ENCODE measurements around the gene C2.
"Not testable (repeated sequence)": the region's sequence is repeated elsewhere in the genome, so short reads cannot be mapped to it uniquely, and the experiment has no call there.

The C2 gene

GRCh38 chr6:31907158-31907813 lies 20.2 kb upstream of the C2 start:
- POLR2A ChIA-PET: interaction anchor here (1.1 kb wide), 1 partner anchor 10 kb away, joined by 3 read pairs; the partner anchor contains the start of gene EHMT2
- CTCF ChIA-PET: interaction anchor here (0.6 to 1.4 kb wide), 3 partner anchors 18 to 206 kb away, joined by 3 to 4 read pairs (median 3); no protein-coding TSS in a partner anchor
- TF ChIP-seq CTCF (IDR thresholded peaks at IDR 0.05; ENCODE audit: insufficient read depth, low read length, missing control alignments): no peak
- H3K4me3 ChIP-seq (ENCODE audit: low read depth, low read length): no peak overlapping the region
- DNase-seq (ENCODE audit: low read depth, low spot score): no peak

GRCh38 chr6:31908255-31908654 lies 19.3 kb upstream of the C2 start:
- CTCF ChIA-PET: interaction anchor here (1.0 to 1.4 kb wide), 2 partner anchors 19 to 205 kb away, joined by 3 to 4 read pairs; no protein-coding TSS in a partner anchor
- DNase-seq (ENCODE audit: low read depth, low spot score); POLR2A ChIA-PET; H3K4me3 ChIP-seq (ENCODE audit: low read depth, low read length): not testable (repeated sequence)

- ChIA-PET POLR2A (no interaction called here), CTCF (interaction anchor here (1.2 to 2.4 kb wide), 2 partner anchors 20 to 43 kb away, joined by 5 to 18 read pairs; no protein-coding TSS in a partner anchor)
- no peak for DNase-seq (ENCODE audit: low read depth, low spot score)
- no peak overlapping the region for H3K4me3 ChIP-seq (ENCODE audit: low read depth, low read length)
- no peak for TF ChIP-seq CTCF (IDR thresholded peaks at IDR 0.05; ENCODE audit: insufficient read depth, low read length, missing control alignments)
Observed at GRCh38 chr6:31908791-31909190, 18.7 kb upstream of the C2 start.

- ChIA-PET CTCF (interaction anchor here (1.2 to 2.4 kb wide), 2 partner anchors 20 to 43 kb away, joined by 5 to 18 read pairs; no protein-coding TSS in a partner anchor), POLR2A (interaction anchor here (0.6 kb wide), 1 partner anchor 12 kb away, joined by 3 read pairs; the partner anchor contains the start of gene EHMT2)
- H3K4me3 ChIP-seq (ENCODE audit: low read depth, low read length); DNase-seq (ENCODE audit: low read depth, low spot score): not testable (repeated sequence)
Observed at GRCh38 chr6:31909298-31909697, 18.2 kb upstream of the C2 start.

- no peak for TF ChIP-seq CTCF (IDR thresholded peaks at IDR 0.05; ENCODE audit: insufficient read depth, low read length, missing control alignments)
- no peak for DNase-seq (ENCODE audit: low read depth, low spot score)
- H3K4me3 ChIP-seq (ENCODE audit: low read depth, low read length): no peak overlapping the region
- CTCF ChIA-PET: interaction anchor here (1.4 kb wide), 1 partner anchor 40 kb away, joined by 5 read pairs; no protein-coding TSS in a partner anchor
- POLR2A ChIA-PET: no interaction called here
Observed at GRCh38 chr6:31911826-31912585, 15.5 kb upstream of the C2 start.

- no peak overlapping the region for H3K4me3 ChIP-seq (ENCODE audit: low read depth, low read length)
- TF ChIP-seq CTCF (IDR thresholded peaks at IDR 0.05; ENCODE audit: insufficient read depth, low read length, missing control alignments): no peak
- CTCF ChIA-PET: interaction anchor here (1.2 kb wide), 1 partner anchor 37 kb away, joined by 4 read pairs; no protein-coding TSS in a partner anchor
- DNase-seq (ENCODE audit: low read depth, low spot score): no peak
- POLR2A ChIA-PET: no interaction called here
Observed at GRCh38 chr6:31915351-31915750, 12.2 kb upstream of the C2 start.

GRCh38 chr6:31915756-31916155 lies 11.8 kb upstream of the C2 start:
- ChIA-PET CTCF (interaction anchor here (1.2 kb wide), 1 partner anchor 36 kb away, joined by 4 read pairs; no protein-coding TSS in a partner anchor), POLR2A (no interaction called here)
- no peak for TF ChIP-seq CTCF (IDR thresholded peaks at IDR 0.05; ENCODE audit: insufficient read depth, low read length, missing control alignments)
- no peak overlapping the region for H3K4me3 ChIP-seq (ENCODE audit: low read depth, low read length)
- no peak for DNase-seq (ENCODE audit: low read depth, low spot score)
